ENCODE data around the gene TSC1.

DNA sequence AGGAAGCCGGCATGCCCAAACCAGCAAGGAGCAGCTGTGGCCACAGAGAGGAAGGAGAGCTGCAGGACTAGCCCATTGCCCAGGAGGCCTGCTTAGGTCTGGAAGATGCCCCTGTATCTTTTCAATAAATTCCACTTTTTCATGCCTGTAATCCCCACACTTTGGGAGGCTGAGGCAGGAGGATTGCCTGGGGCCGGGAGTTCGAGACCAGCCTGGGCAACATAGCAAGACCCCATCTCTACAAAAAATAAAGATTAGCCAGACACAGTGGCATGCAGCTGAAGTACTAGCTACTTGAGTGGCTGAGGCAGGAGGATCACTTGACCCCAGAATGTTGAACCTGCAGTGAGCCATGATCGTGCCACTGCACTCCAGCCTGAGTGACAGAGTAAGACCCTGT, 5.3 kb upstream of the TSC1 start:
- TF ChIP-seq, protein P1, sequence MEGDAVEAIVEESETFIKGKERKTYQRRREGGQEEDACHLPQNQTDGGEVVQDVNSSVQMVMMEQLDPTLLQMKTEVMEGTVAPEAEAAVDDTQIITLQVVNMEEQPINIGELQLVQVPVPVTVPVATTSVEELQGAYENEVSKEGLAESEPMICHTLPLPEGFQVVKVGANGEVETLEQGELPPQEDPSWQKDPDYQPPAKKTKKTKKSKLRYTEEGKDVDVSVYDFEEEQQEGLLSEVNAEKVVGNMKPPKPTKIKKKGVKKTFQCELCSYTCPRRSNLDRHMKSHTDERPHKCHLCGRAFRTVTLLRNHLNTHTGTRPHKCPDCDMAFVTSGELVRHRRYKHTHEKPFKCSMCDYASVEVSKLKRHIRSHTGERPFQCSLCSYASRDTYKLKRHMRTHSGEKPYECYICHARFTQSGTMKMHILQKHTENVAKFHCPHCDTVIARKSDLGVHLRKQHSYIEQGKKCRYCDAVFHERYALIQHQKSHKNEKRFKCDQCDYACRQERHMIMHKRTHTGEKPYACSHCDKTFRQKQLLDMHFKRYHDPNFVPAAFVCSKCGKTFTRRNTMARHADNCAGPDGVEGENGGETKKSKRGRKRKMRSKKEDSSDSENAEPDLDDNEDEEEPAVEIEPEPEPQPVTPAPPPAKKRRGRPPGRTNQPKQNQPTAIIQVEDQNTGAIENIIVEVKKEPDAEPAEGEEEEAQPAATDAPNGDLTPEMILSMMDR (conservative IDR thresholded peaks at IDR 0.05; ENCODE audit: low read depth, low read length) = no peak
- no peak for TF ChIP-seq EZH2 (IDR thresholded peaks at IDR 0.05; ENCODE audit: borderline replicate concordance, low read depth, low read length, poor library complexity, severe bottlenecking)

Measured in A673 (cell line).